Astrocyte of the cerebellum (primary cell): Measurements from ENCODE around the gene SOX12.
"Not testable (repeated sequence)": the region's sequence is repeated elsewhere in the genome, so short reads cannot be mapped to it uniquely, and the experiment has no call there.

Source experiments
- DNase-seq: peaks from one replicate; pipeline ENCODE4 v3.0.0-alpha.2; 2011; ENCODE audit warnings: low read depth
- H3K4me3 ChIP-seq: 2 replicates; pipeline ENCODE4 v1.5.1; 2011; ENCODE audit warnings: mild to moderate bottlenecking, low read depth, low read length, moderate library complexity
- CTCF ChIP-seq: IDR thresholded peaks from 2 replicates; pipeline ENCODE4 v1.5.1; 2012; ENCODE audit warnings: low read length, low read depth, moderate library complexity, mild to moderate bottlenecking; ENCODE audit errors: missing control alignments
- in situ Hi-C: cut with HindIII; loops from 2 replicates; pipeline ENCODE4 v1.10.0; 2017; ENCODE audit warnings: low sequenced_read_pairs

Gene SOX12

GRCh38 chr20:328975-329695 lies 3.8 kb downstream of the SOX12 start:
- no peak for TF ChIP-seq CTCF
- in situ Hi-C loops: no loop called here
- DNase-seq: no peak
- H3K4me3 ChIP-seq: peak overlapping the region; percentile 86

GRCh38 chr20:329851-330232 lies 4.5 kb downstream of the SOX12 start:
- DNase-seq: no peak
- in situ Hi-C loops: loop anchor here (5.0 kb wide), 1 partner anchor 68 kb away; no protein-coding TSS in a partner anchor
- TF ChIP-seq CTCF: no peak
- H3K4me3 ChIP-seq: no peak overlapping the region

- in situ Hi-C loops: loop anchor here (5.0 kb wide), 1 partner anchor 68 kb away; no protein-coding TSS in a partner anchor
- peak; percentile 93 for TF ChIP-seq CTCF
- H3K4me3 ChIP-seq: no peak overlapping the region
Observed at GRCh38 chr20:330233-331149, 5.1 kb downstream of the SOX12 start.

DNA sequence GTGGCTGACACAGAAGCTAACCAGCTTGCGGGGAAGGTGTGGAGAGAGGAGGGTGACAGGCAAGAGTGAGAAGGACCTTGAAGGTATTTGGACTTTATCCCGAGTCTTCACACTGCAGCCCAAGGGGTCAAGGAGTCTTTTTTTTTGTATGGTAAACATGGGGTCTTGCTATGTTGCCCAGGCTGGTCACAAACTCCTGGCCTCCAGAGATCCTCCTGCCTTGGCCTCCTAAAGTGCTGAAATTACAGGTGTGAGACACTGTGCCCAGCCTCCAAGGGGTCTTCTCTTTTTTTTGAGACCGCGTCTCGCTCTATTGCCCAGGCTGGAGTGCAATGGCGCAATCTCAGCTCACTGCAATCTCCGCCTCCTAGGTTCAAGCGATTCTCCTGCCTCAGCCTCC lies 9.2 kb downstream of the SOX12 start:
- no peak for DNase-seq
- TF ChIP-seq CTCF: no peak
- no peak overlapping the region for H3K4me3 ChIP-seq
- in situ Hi-C loops: loop anchor here (5.0 kb wide), 1 partner anchor 72 kb away; no protein-coding TSS in a partner anchor

More at GRCh38 chr20:330233-331149, 5.1 kb downstream of the SOX12 start:
- no peak for DNase-seq

DNA sequence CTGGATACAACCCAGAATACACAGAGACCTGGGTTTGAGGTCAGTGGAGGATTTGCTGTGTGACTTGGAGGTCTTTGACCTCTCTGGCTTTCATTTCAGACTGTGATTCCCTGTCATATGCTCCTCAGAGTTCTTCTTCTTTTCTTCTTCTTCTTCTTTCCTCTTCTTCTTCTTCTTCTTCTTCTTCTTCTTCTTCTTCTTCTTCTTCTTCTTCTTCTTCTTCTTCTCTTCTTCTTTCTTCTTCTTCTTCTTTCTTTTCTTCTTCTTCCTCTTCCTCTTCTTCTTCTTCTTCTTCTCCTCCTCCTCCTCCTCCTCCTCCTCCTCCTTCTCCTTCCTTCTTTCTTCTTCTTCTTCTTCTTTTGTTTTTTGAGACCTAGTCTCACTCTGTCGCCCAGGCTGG lies 10.7 kb downstream of the SOX12 start:
- DNase-seq, in situ Hi-C loops, H3K4me3 ChIP-seq: not testable (repeated sequence)

DNA sequence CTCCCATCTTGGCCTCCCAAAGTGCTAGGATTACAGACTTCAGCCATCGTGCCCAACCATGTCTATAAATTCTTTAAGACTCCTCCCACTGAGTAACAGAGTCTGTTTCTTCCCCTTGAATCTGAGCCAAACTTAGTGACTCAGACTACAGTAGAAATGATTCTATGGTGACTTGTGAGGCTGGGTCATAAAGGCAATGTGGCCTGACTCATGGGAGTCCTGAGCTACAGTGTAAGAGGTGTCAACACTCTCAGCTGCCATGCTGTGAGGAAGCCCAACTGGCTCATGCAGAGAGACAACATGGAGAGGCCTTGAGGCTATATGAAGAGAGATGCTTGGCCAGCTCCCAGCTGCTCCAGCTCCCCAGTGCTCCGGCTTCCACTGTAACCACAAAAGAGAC lies 16.3 kb downstream of the SOX12 start:
- in situ Hi-C loops: no loop called here
- DNase-seq: no peak
- no peak for TF ChIP-seq CTCF
- H3K4me3 ChIP-seq: no peak overlapping the region
